ENCODE measurements around the gene USHBP1. TPM values are rescaled to one million over a fixed set of nuclear protein-coding genes. Genes with fewer than 3 reads are reported as not detected.

USHBP1 gene
- total and polyA plus RNA-seq, 2 of the 13 experiments (the other 11 are each of a cell fraction or from before 2014, with no cell fraction given): 0.15 to 1.5 TPM

- TF ChIP-seq YEATS4 (CRISPR knock-in tag; IDR thresholded peaks at IDR 0.05; ENCODE audit: borderline replicate concordance) (0 out of 2 replicates have a peak, but pooled peaks have one; percentile 15), ZNF839 (CRISPR knock-in tag; IDR thresholded peaks at IDR 0.05; ENCODE audit: borderline replicate concordance) (no peak), HOXA5 (CRISPR knock-in tag; IDR thresholded peaks at IDR 0.05) (no peak), HNRNPUL1 (IDR thresholded peaks at IDR 0.05; ENCODE audit: low read depth, low read length) (no peak), DDIT3 (CRISPR knock-in tag; IDR thresholded peaks at IDR 0.05) (no peak), PRPF4 (IDR thresholded peaks at IDR 0.05; ENCODE audit: low read depth, low read length, poor library complexity, severe bottlenecking) (no peak), ZNF34 (CRISPR knock-in tag; IDR thresholded peaks at IDR 0.05; ENCODE audit: borderline replicate concordance) (no peak), JDP2 (CRISPR knock-in tag; IDR thresholded peaks at IDR 0.05; ENCODE audit: borderline replicate concordance) (no peak), ZNF556 (CRISPR knock-in tag; IDR thresholded peaks at IDR 0.05; ENCODE audit: borderline replicate concordance) (no peak), NFIC (IDR thresholded peaks at IDR 0.05; ENCODE audit: low read length) (no peak), ZNF276 (CRISPR knock-in tag; IDR thresholded peaks at IDR 0.05; ENCODE audit: low read depth) (no peak), KDM4B (CRISPR knock-in tag; IDR thresholded peaks at IDR 0.05) (peak; percentile 45; the same call in 1 of the 2 replicates), ZNF564 (CRISPR knock-in tag; IDR thresholded peaks at IDR 0.05) (0 out of 2 replicates have a peak, but pooled peaks have one; percentile 51), ZNF747 (CRISPR knock-in tag; IDR thresholded peaks at IDR 0.05; ENCODE audit: borderline replicate concordance) (no peak), ZNF329 (CRISPR knock-in tag; IDR thresholded peaks at IDR 0.05; ENCODE audit: low read depth) (no peak), ZNF713 (CRISPR knock-in tag; IDR thresholded peaks at IDR 0.05) (no peak), ZNF616 (CRISPR knock-in tag; IDR thresholded peaks at IDR 0.05; ENCODE audit: low read depth) (no peak), ZNF331 (CRISPR knock-in tag; IDR thresholded peaks at IDR 0.05) (no peak), RAD21 (CRISPR knock-in tag; IDR thresholded peaks at IDR 0.05) (no peak), ARNT2 (CRISPR knock-in tag; IDR thresholded peaks at IDR 0.05; ENCODE audit: low read depth) (no peak), ZFY (CRISPR knock-in tag; IDR thresholded peaks at IDR 0.05) (peak; percentile 56), BRD4 (CRISPR knock-in tag; IDR thresholded peaks at IDR 0.05) (no peak), ZNF547 (CRISPR knock-in tag; IDR thresholded peaks at IDR 0.05) (no peak), DBP (CRISPR knock-in tag; IDR thresholded peaks at IDR 0.05; ENCODE audit: not compliant biosample characterization) (no peak), HIC2 (CRISPR knock-in tag; IDR thresholded peaks at IDR 0.05; ENCODE audit: low read depth) (peak; percentile 14), NR2F2 (IDR thresholded peaks at IDR 0.05; ENCODE audit: borderline replicate concordance, low read depth) (peak; percentile 91), ELF3 (CRISPR knock-in tag; IDR thresholded peaks at IDR 0.05) (peak; percentile 53; the same call in 1 of the 2 replicates)
These were observed 24.3 kb downstream of the USHBP1 start (continued) for GRCh38 chr19:17240062-17240752.

Data from HepG2 (cell line).